OCI-LY1 (cell line): ENCODE measurements around the gene TMEM87A.

Experiments
- H2AFZ ChIP-seq: fragments of 200-600 bp; sonication (generic), shearing (Covaris generic); 2 replicates; pipeline ENCODE4 v1.6.0; 2014; ENCODE audit warnings: antibody characterized with exemption, mild to moderate bottlenecking, low read length
- H3F3A ChIP-seq: fragments of 200-600 bp; sonication (generic), shearing (Covaris generic); 2 replicates; pipeline ENCODE4 v1.6.0; 2014; ENCODE audit warnings: mild to moderate bottlenecking, antibody characterized with exemption, low read length, moderate library complexity; ENCODE audit not compliant: insufficient read depth
- H3K27ac ChIP-seq: fragments of 200-600 bp; sonication (generic); 2 replicates; pipeline ENCODE4 v1.5.1; 2014; ENCODE audit warnings: low read length, mixed run types, mild to moderate bottlenecking, low read depth; ENCODE audit not compliant: poor library complexity, severe bottlenecking
- H3K27me3 ChIP-seq: fragments of 200-600 bp; sonication (generic); 2 replicates; pipeline ENCODE4 v1.6.0; 2014; ENCODE audit warnings: antibody characterized with exemption, mild to moderate bottlenecking, low read length, moderate library complexity; ENCODE audit not compliant: insufficient read depth
- H3K36me3 ChIP-seq: fragments of 200-600 bp; sonication (generic); 2 replicates; pipeline ENCODE4 v1.6.1; 2014; ENCODE audit warnings: mild to moderate bottlenecking, antibody characterized with exemption, low read length, moderate library complexity, mixed read lengths; ENCODE audit not compliant: insufficient read depth
- H3K4me1 ChIP-seq: fragments of 200-600 bp; sonication (generic); 2 replicates; pipeline ENCODE4 v1.5.1; 2014; ENCODE audit warnings: mild to moderate bottlenecking, low read length, moderate library complexity; ENCODE audit not compliant: insufficient read depth, severe bottlenecking
- H3K4me2 ChIP-seq: fragments of 200-600 bp; sonication (generic), shearing (Covaris generic); 2 replicates; pipeline ENCODE4 v1.6.1; 2014; ENCODE audit warnings: low read length
- H3K4me3 ChIP-seq: fragments of 200-600 bp; sonication (generic); 2 replicates; pipeline ENCODE4 v1.5.1; 2014; ENCODE audit warnings: low read length, low read depth, mild to moderate bottlenecking, mixed read lengths; ENCODE audit not compliant: poor library complexity, severe bottlenecking
- H3K79me2 ChIP-seq: fragments of 200-600 bp; shearing (Covaris generic); 2 replicates; pipeline ENCODE4 v1.6.1; 2016; ENCODE audit warnings: mixed run types, low read length, mixed read lengths; ENCODE audit not compliant: insufficient read depth
- H3K9ac ChIP-seq: fragments of 200-600 bp; sonication (generic), shearing (Covaris generic); 2 replicates; pipeline ENCODE4 v1.6.1; 2014; ENCODE audit warnings: mild to moderate bottlenecking, low read length, mixed read lengths
- H3K9me2 ChIP-seq: fragments of 200-600 bp; sonication (generic), shearing (Covaris generic); 2 replicates; pipeline ENCODE4 v1.6.1; 2014; ENCODE audit warnings: low read depth, mild to moderate bottlenecking, low read length, mixed read lengths
- H3K9me3 ChIP-seq: fragments of 200-600 bp; shearing (Covaris generic); 2 replicates; pipeline ENCODE4 v1.6.1; 2014; ENCODE audit warnings: low read length, mixed read lengths
- H4K20me1 ChIP-seq: fragments of 200-600 bp; sonication (generic), shearing (Covaris generic); 2 replicates; pipeline ENCODE4 v1.6.0; 2016; ENCODE audit warnings: mild to moderate bottlenecking, low read length; ENCODE audit not compliant: insufficient read depth
- CTCF ChIP-seq: fragments of 200-600 bp; sonication (generic), shearing (Covaris generic); IDR thresholded peaks from 2 replicates; pipeline ENCODE4 v1.5.1; 2017; ENCODE audit warnings: mild to moderate bottlenecking, antibody characterized with exemption, low read length, moderate library complexity, mixed read lengths
- EZH2 ChIP-seq: fragments of 200-600 bp; sonication (generic), shearing (Covaris generic); IDR thresholded peaks from 2 replicates; pipeline ENCODE4 v1.8.0; 2017; ENCODE audit warnings: borderline replicate concordance, mixed run types, mild to moderate bottlenecking, antibody characterized with exemption, low read length, moderate library complexity, mixed read lengths

The TMEM87A gene

GRCh38 chr15:42286445-42287029 is 13.3 kb upstream of the TMEM87A start:
- TF ChIP-seq EZH2: no peak
- TF ChIP-seq CTCF: no peak
- Histone ChIP-seq H2AFZ (no peak overlapping the region), H3K4me1 (no peaks in the 10 kb centered on the region), H3K79me2 (no peaks in the 10 kb centered on the region), H3K9me2 (no peaks in the 10 kb centered on the region), H3K27ac (no peak overlapping the region), H3K36me3 (no peaks in the 10 kb centered on the region), H3F3A (no peaks in the 10 kb centered on the region), H3K9ac (no peak overlapping the region), H4K20me1 (no peaks in the 10 kb centered on the region), H3K4me3 (no peak overlapping the region), H3K9me3 (no peaks in the 10 kb centered on the region), H3K4me2 (no peak overlapping the region), H3K27me3 (no peaks in the 10 kb centered on the region)

- Histone ChIP-seq H2AFZ (no peak overlapping the region), H4K20me1 (no peaks in the 10 kb centered on the region), H3K9ac (no peak overlapping the region), H3K27me3 (no peaks in the 10 kb centered on the region), H3K36me3 (no peaks in the 10 kb centered on the region), H3F3A (no peaks in the 10 kb centered on the region), H3K4me2 (no peak overlapping the region), H3K27ac (no peak overlapping the region), H3K4me3 (no peak overlapping the region), H3K9me3 (no peaks in the 10 kb centered on the region), H3K4me1 (no peaks in the 10 kb centered on the region), H3K9me2 (no peaks in the 10 kb centered on the region), H3K79me2 (no peaks in the 10 kb centered on the region)
- TF ChIP-seq CTCF (no peak), EZH2 (no peak)
Observed at GRCh38 chr15:42285034-42285433, 11.8 kb upstream of the TMEM87A start.

GRCh38 chr15:42284551-42284950 is 11.3 kb upstream of the TMEM87A start:
- no peaks in the 10 kb centered on the region for H4K20me1 ChIP-seq
- no peaks in the 10 kb centered on the region for H3K9me2 ChIP-seq
- no peak overlapping the region for H3K27ac ChIP-seq
- TF ChIP-seq CTCF: no peak
- no peak for TF ChIP-seq EZH2
- H3K79me2 ChIP-seq: no peaks in the 10 kb centered on the region
- no peak overlapping the region for H2AFZ ChIP-seq
- no peaks in the 10 kb centered on the region for H3K27me3 ChIP-seq
- no peaks in the 10 kb centered on the region for H3K36me3 ChIP-seq
- no peak overlapping the region for H3K4me2 ChIP-seq
- no peak overlapping the region for H3K9ac ChIP-seq
- no peaks in the 10 kb centered on the region for H3F3A ChIP-seq
- no peaks in the 10 kb centered on the region for H3K4me1 ChIP-seq
- H3K9me3 ChIP-seq: no peaks in the 10 kb centered on the region
- no peak overlapping the region for H3K4me3 ChIP-seq
